ENCODE results near the gene ERC2. TPM values are rescaled to one million over a fixed set of nuclear protein-coding genes. Genes with fewer than 3 reads are reported as not detected.

ERC2 gene
- total RNA-seq, 1 donor from 2014 or later, result 48.3 TPM

- TF ChIP-seq CTCF (IDR thresholded peaks at IDR 0.05; ENCODE audit: partially characterized antibody, unreplicated experiment), result no peak
- no peak overlapping the region for H3K27ac Mint-ChIP-seq (ENCODE audit: unreplicated experiment)
- H3K9me3 Mint-ChIP-seq (ENCODE audit: unreplicated experiment), result no peaks in the 10 kb centered on the region
- DNase-seq, result no peak
- H3K4me1 Mint-ChIP-seq (ENCODE audit: low read depth, unreplicated experiment), result no peaks in the 10 kb centered on the region
- H3K27me3 Mint-ChIP-seq (ENCODE audit: unreplicated experiment), result peaks cover 2% of the 10 kb centered on the region
- H3K4me3 Mint-ChIP-seq (ENCODE audit: unreplicated experiment), result no peak overlapping the region
- H3K36me3 Mint-ChIP-seq (ENCODE audit: unreplicated experiment), result no peaks in the 10 kb centered on the region
These were observed 125.8 kb downstream of the ERC2 start for GRCh38 chr3:56342475-56342874.

GRCh38 chr3:56339671-56340070, 128.6 kb downstream of the ERC2 start:
- Mint-ChIP-seq H3K36me3 (ENCODE audit: unreplicated experiment) (no peaks in the 10 kb centered on the region), H3K4me1 (ENCODE audit: low read depth, unreplicated experiment) (no peaks in the 10 kb centered on the region), H3K9me3 (ENCODE audit: unreplicated experiment) (no peaks in the 10 kb centered on the region), H3K27ac (ENCODE audit: unreplicated experiment) (no peak overlapping the region), H3K4me3 (ENCODE audit: unreplicated experiment) (no peak overlapping the region), H3K27me3 (ENCODE audit: unreplicated experiment) (peaks cover 2% of the 10 kb centered on the region)
- no peak for DNase-seq
- TF ChIP-seq CTCF (IDR thresholded peaks at IDR 0.05; ENCODE audit: partially characterized antibody, unreplicated experiment), result no peak

GRCh38 chr3:56339244-56339643, 129.0 kb downstream of the ERC2 start:
- Mint-ChIP-seq H3K9me3 (ENCODE audit: unreplicated experiment) (no peaks in the 10 kb centered on the region), H3K4me3 (ENCODE audit: unreplicated experiment) (no peak overlapping the region), H3K36me3 (ENCODE audit: unreplicated experiment) (no peaks in the 10 kb centered on the region)

GRCh38 chr3:56336023-56336422, 132.2 kb downstream of the ERC2 start:
- H3K4me1 Mint-ChIP-seq (ENCODE audit: low read depth, unreplicated experiment), result no peaks in the 10 kb centered on the region
- no peak overlapping the region for H3K27ac Mint-ChIP-seq (ENCODE audit: unreplicated experiment)
- no peaks in the 10 kb centered on the region for H3K9me3 Mint-ChIP-seq (ENCODE audit: unreplicated experiment)
- no peak overlapping the region for H3K4me3 Mint-ChIP-seq (ENCODE audit: unreplicated experiment)
- peaks cover 4% of the 10 kb centered on the region for H3K27me3 Mint-ChIP-seq (ENCODE audit: unreplicated experiment)
- H3K36me3 Mint-ChIP-seq (ENCODE audit: unreplicated experiment), result no peaks in the 10 kb centered on the region
- no peak for DNase-seq
- no peak for TF ChIP-seq CTCF (IDR thresholded peaks at IDR 0.05; ENCODE audit: partially characterized antibody, unreplicated experiment)

More at GRCh38 chr3:56339244-56339643, 129.0 kb downstream of the ERC2 start:
- Mint-ChIP-seq H3K4me1 (ENCODE audit: low read depth, unreplicated experiment) (no peaks in the 10 kb centered on the region), H3K27ac (ENCODE audit: unreplicated experiment) (no peak overlapping the region), H3K27me3 (ENCODE audit: unreplicated experiment) (peaks cover 2% of the 10 kb centered on the region)
- no peak for DNase-seq
- TF ChIP-seq CTCF (IDR thresholded peaks at IDR 0.05; ENCODE audit: partially characterized antibody, unreplicated experiment), result no peak

- no peak for DNase-seq
- Mint-ChIP-seq H3K27me3 (ENCODE audit: unreplicated experiment) (no peaks in the 10 kb centered on the region), H3K27ac (ENCODE audit: unreplicated experiment) (no peak overlapping the region), H3K36me3 (ENCODE audit: unreplicated experiment) (no peaks in the 10 kb centered on the region), H3K4me3 (ENCODE audit: unreplicated experiment) (no peak overlapping the region), H3K9me3 (ENCODE audit: unreplicated experiment) (no peaks in the 10 kb centered on the region), H3K4me1 (ENCODE audit: low read depth, unreplicated experiment) (peaks cover 6% of the 10 kb centered on the region)
- TF ChIP-seq CTCF (IDR thresholded peaks at IDR 0.05; ENCODE audit: partially characterized antibody, unreplicated experiment), result no peak
These were observed 143.8 kb downstream of the ERC2 start for GRCh38 chr3:56324473-56324872.
